ENCODE results near the gene SAMD1. TPM values are rescaled to one million over a fixed set of nuclear protein-coding genes. Genes with fewer than 3 reads are reported as not detected.
"Not testable (repeated sequence)": the region's sequence is repeated elsewhere in the genome, so short reads cannot be mapped to it uniquely, and the experiment has no call there.

Gene SAMD1
- polyA plus RNA-seq, 2 of the 4 experiments (the other 2 are of a cell fraction) = 8.4 to 28.9 TPM

GRCh38 chr19:14048443-14049153 lies 42.0 kb downstream of the SAMD1 start (continued):
- no peak for TF ChIP-seq REST (IDR thresholded peaks at IDR 0.05)
- no peak for TF ChIP-seq RFX5 (IDR thresholded peaks at IDR 0.05)
- TF ChIP-seq ELK1 (IDR thresholded peaks at IDR 0.05; ENCODE audit: low read depth, low read length) = no peak
- TF ChIP-seq CBX8 (IDR thresholded peaks at IDR 0.05) = no peak
- TF ChIP-seq HOXB5 (CRISPR knock-in tag; IDR thresholded peaks at IDR 0.05) = no peak
- TF ChIP-seq POLR2AphosphoS2 (conservative IDR thresholded peaks at IDR 0.05; ENCODE audit: low read length) = no peak
- TF ChIP-seq ZSCAN20 (CRISPR knock-in tag; IDR thresholded peaks at IDR 0.05) = no peak
- TF ChIP-seq HEYL (CRISPR knock-in tag; IDR thresholded peaks at IDR 0.05) = no peak

GRCh38 chr19:14047866-14048265 lies 42.7 kb downstream of the SAMD1 start:
- ATAC-seq; FAIRE-seq; H3K9me3 ChIP-seq; H3K27ac ChIP-seq; H3K4me3 ChIP-seq; H3K4me2 ChIP-seq; DNase-seq (ENCODE audit: low read depth in 1 of 2, low spot score in 1 of 2); H3K4me1 ChIP-seq; POLR2A ChIA-PET: not testable (repeated sequence)
- over 99% methylated on average over 10 of the region's 10 CpGs for WGBS (ENCODE audit: missing lambda C conversion rate)
- CTCF ChIA-PET = interaction anchor here (0.6 to 4.3 kb wide), 9 partner anchors 11 to 459 kb away, joined by 3 to 33 read pairs (median 3); partner anchors contain the start of genes IL27RA and MISP3

- H3K27ac ChIP-seq, H3K4me3 ChIP-seq, FAIRE-seq, POLR2A ChIA-PET, H3K4me1 ChIP-seq, H3K9me3 ChIP-seq: not testable (repeated sequence)
- 0 out of 3 replicates have a peak overlapping the region, but pooled peaks have one; percentile 17 for H3K4me2 ChIP-seq
- peak in 1 of 2 experiments; percentile 34; a peak in 2 of 5 replicates for TF ChIP-seq RAD21 (conservative IDR thresholded peaks at IDR 0.05 in 1 of 2, IDR thresholded peaks at IDR 0.05 in 1 of 2)
- TF ChIP-seq CTCF (IDR thresholded peaks at IDR 0.05) = peak; percentile 46
- ATAC-seq (peak; percentile 96 to 97), DNase-seq (ENCODE audit: low read depth in 1 of 2, low spot score in 1 of 2) (peak; percentile 69 to 82)
- CTCF ChIA-PET = interaction anchor here (0.8 to 3.2 kb wide), 17 partner anchors 9 to 162 kb away, joined by 3 to 19 read pairs (median 4); partner anchors contain the start of gene IL27RA
- 54% methylated on average over 14 of the region's 19 CpGs for WGBS (ENCODE audit: missing lambda C conversion rate)
Observed at GRCh38 chr19:14042659-14043608, 47.6 kb downstream of the SAMD1 start.
